K562 (cell line): ENCODE data around the gene AQP9. TPM values are rescaled to one million over a fixed set of nuclear protein-coding genes. Genes with fewer than 3 reads are reported as not detected.

Source experiments
- CHD4 ChIP-seq: fragments of 200-600 bp; sonication (generic); IDR thresholded peaks from 3 replicates; pipeline ENCODE4 v1.6.1; 2012; ENCODE audit warnings: low read depth, mild to moderate bottlenecking, mixed read lengths, low read length, inconsistent platforms; ENCODE audit not compliant: insufficient read depth, insufficient replicate concordance, poor library complexity, severe bottlenecking
- CREB1 ChIP-seq, 2 experiments: sonication (generic) in 1 of 2; formaldehyde crosslinking in 1 of 2; IDR thresholded peaks; 2 replicates each; pipeline versions ENCODE4 v1.6.1 to v1.8.0; 2012 to 2022; ENCODE audit warnings: inconsistent platforms in 1 of 2, mild to moderate bottlenecking in 1 of 2, missing genetic modification reagents in 1 of 2, moderate library complexity in 1 of 2
- CREB3L1 ChIP-seq: fragments of 450-650 bp; IDR thresholded peaks from 2 replicates; pipeline ENCODE4 v1.6.1; 2014; ENCODE audit warnings: low read depth, mild to moderate bottlenecking, moderate library complexity, borderline replicate concordance
- EGR1 ChIP-seq: fragments of 450-650 bp; conservative IDR thresholded peaks from 2 replicates; pipeline ENCODE4 v1.6.1; 2017; ENCODE audit warnings: mild to moderate bottlenecking
- ELK3 ChIP-seq: fragments of 450-650 bp; formaldehyde crosslinking; IDR thresholded peaks from 2 replicates; pipeline ENCODE4 v1.4.0; 2020; ENCODE audit warnings: mild to moderate bottlenecking
- ERF ChIP-seq: fragments of 450-650 bp; formaldehyde crosslinking; IDR thresholded peaks from 2 replicates; pipeline ENCODE4 v1.4.0; 2020; ENCODE audit warnings: mild to moderate bottlenecking, mixed read lengths
- FUS ChIP-seq: fragments of 200-400 bp; formaldehyde crosslinking; optimal IDR thresholded peaks from 2 replicates; pipeline ENCODE3; 2017; ENCODE audit warnings: low read depth, low read length
- MCM2 ChIP-seq: fragments of 450-650 bp; IDR thresholded peaks from 2 replicates; pipeline ENCODE4 v1.6.1; 2017; ENCODE audit warnings: low read depth, mild to moderate bottlenecking
- NCOA6 ChIP-seq: fragments of 450-650 bp; IDR thresholded peaks from 2 replicates; pipeline ENCODE4 v1.6.1; 2017; ENCODE audit warnings: mild to moderate bottlenecking
- RBM25 ChIP-seq: fragments of 200-400 bp; formaldehyde crosslinking; IDR thresholded peaks from 2 replicates; pipeline ENCODE4 v1.6.1; 2018; ENCODE audit warnings: low read length, low read depth, moderate library complexity; ENCODE audit not compliant: severe bottlenecking
- RFX1 ChIP-seq: fragments of 450-650 bp; IDR thresholded peaks from 2 replicates; pipeline ENCODE4 v1.6.1; 2016; ENCODE audit warnings: mild to moderate bottlenecking, moderate library complexity
- RFX5 ChIP-seq: IDR thresholded peaks from 2 replicates; pipeline ENCODE4 v1.6.1; 2011; ENCODE audit warnings: low read depth, mild to moderate bottlenecking, improper control_type of control experiment, low read length
- SRSF3 ChIP-seq: fragments of 200-400 bp; formaldehyde crosslinking; IDR thresholded peaks from 2 replicates; pipeline ENCODE4 v1.6.1; 2016; ENCODE audit warnings: mild to moderate bottlenecking, low read length, moderate library complexity; ENCODE audit not compliant: insufficient read depth
- TBL1XR1 ChIP-seq, 2 experiments: IDR thresholded peaks; 2 replicates each; pipeline ENCODE4 v1.6.1; 2012; ENCODE audit warnings: improper control_type of control experiment in 2 of 2, low read length in 2 of 2, mild to moderate bottlenecking in 1 of 2
- THAP7 ChIP-seq: fragments of 250-450 bp; sonication (Bioruptor Pico); IDR thresholded peaks from 2 replicates; pipeline ENCODE4 v1.5.0; 2021
- THRA ChIP-seq: fragments of 450-650 bp; IDR thresholded peaks from 2 replicates; pipeline ENCODE4 v1.6.1; 2017; ENCODE audit warnings: mild to moderate bottlenecking, moderate library complexity
- THRAP3 ChIP-seq: fragments of 450-650 bp; IDR thresholded peaks from 2 replicates; pipeline ENCODE4 v1.6.1; 2016; ENCODE audit warnings: mild to moderate bottlenecking, inconsistent platforms, borderline replicate concordance
- U2AF2 ChIP-seq: fragments of 200-400 bp; formaldehyde crosslinking; optimal IDR thresholded peaks from 2 replicates; pipeline ENCODE3; 2017; ENCODE audit warnings: low read depth, mild to moderate bottlenecking, low read length
- ZBTB2 ChIP-seq: fragments of 450-650 bp; IDR thresholded peaks from 2 replicates; pipeline ENCODE4 v1.6.1; 2016; ENCODE audit warnings: antibody characterized with exemption
- ZNF347 ChIP-seq: fragments of 450-650 bp; formaldehyde crosslinking; IDR thresholded peaks from 2 replicates; pipeline ENCODE4 v1.4.0; 2020; ENCODE audit warnings: low read depth, mild to moderate bottlenecking, moderate library complexity
- ZNF655 ChIP-seq: fragments of 250-450 bp; sonication (Bioruptor Pico); IDR thresholded peaks from 2 replicates; pipeline ENCODE4 v1.5.0; 2021
- polyA plus RNA-seq, 8 experiments: library from polyadenylated mRNA; depleted of rRNA in 4 of 8; stranded (reverse) in 5 of 8; unstranded in 3 of 8; fragments of >200 nt; fragmentation: Nextera tagmentation in 2 of 8; fragmentation: Illumina TruSeq in 1 of 8; extraction: Ambion mirVana in 2 of 8; extraction: Trizol in 1 of 8; gene quantifications; 2 replicates each; pipeline versions ENCODE4 v1.2.1 to v1.2.3, GENCODE V29; 2011 to 2014; ENCODE audit warnings: inconsistent platforms in 1 of 8, missing spikeins in 1 of 8
- total RNA-seq, 7 experiments: library from RNA; depleted of rRNA in 6 of 7; stranded (reverse); fragments of >200 nt in 6 of 7; fragmentation: Illumina TruSeq in 2 of 7; extraction: Trizol in 2 of 7; gene quantifications; 2 replicates each; pipeline versions ENCODE4 v1.2.1 to v1.2.3, GENCODE V29; 2011 to 2021; ENCODE audit warnings: low replicate concordance in 1 of 7

Gene AQP9
- total and polyA plus RNA-seq, 9 of the 15 experiments (the other 6 are each of a cell fraction or from before 2014, with no cell fraction given) = 0.04 to 0.33 (median 0.07) TPM; not detected in 4

- TF ChIP-seq ZBTB2 (no peak), CREB1 (IDR thresholded peaks at IDR 0.05) (no peak), CREB1 (CRISPR knock-in tag; IDR thresholded peaks at IDR 0.05) (no peak), THRA (no peak), THAP7 (CRISPR knock-in tag) (no peak), U2AF2 (no peak), ERF (no peak), FUS (no peak), ZNF347 (CRISPR knock-in tag) (no peak), THRAP3 (no peak), RBM25 (peak; percentile 79), RFX5 (no peak), SRSF3 (no peak), CREB3L1 (no peak), NCOA6 (no peak), CHD4 (peak; percentile 58), TBL1XR1 (IDR thresholded peaks at IDR 0.05; ENCODE audit: low read length in 2 of 2) (peak in 1 of 2 experiments; percentile 30; a peak in 1 of 4 replicates), EGR1 (no peak), ZNF655 (CRISPR knock-in tag) (no peak), MCM2 (no peak), ELK3 (CRISPR knock-in tag) (no peak), RFX1 (no peak)
Measured at GRCh38 chr15:58189148-58189811, 51.1 kb downstream of the AQP9 start (continued).
